SW480 (cell line): ENCODE measurements around the gene ZNF714.

Source experiments
- DNase-seq: peaks from one replicate; pipeline ENCODE4 v3.0.0-alpha.2; 2016; ENCODE audit warnings: low spot score

Gene ZNF714

GRCh38 chr19:21082011-21082975 is at the start of gene ZNF714:
TSS of gene ZNF714 (plus strand) at chr19:21082203. CDS start at chr19:21098269, 16,066 bp downstream.
- peak; percentile 93 for DNase-seq

GRCh38 chr19:21045028-21045427 is 37.0 kb upstream of the ZNF714 start:
- no peak for DNase-seq

GRCh38 chr19:21046489-21046888 is 35.5 kb upstream of the ZNF714 start:
- DNase-seq: no peak

- DNase-seq: no peak
These were observed 34.3 kb upstream of the ZNF714 start for GRCh38 chr19:21047716-21048115.

- no peak for DNase-seq
These were observed 29.1 kb upstream of the ZNF714 start for GRCh38 chr19:21052902-21053301.

GRCh38 chr19:21065336-21065735 is 16.7 kb upstream of the ZNF714 start:
- no peak for DNase-seq

- DNase-seq: no peak
These were observed 2.3 kb downstream of the ZNF714 start for GRCh38 chr19:21084343-21084742.

GRCh38 chr19:21087871-21088270 is 5.9 kb downstream of the ZNF714 start:
- no peak for DNase-seq

GRCh38 chr19:21092109-21092508 is 10.1 kb downstream of the ZNF714 start:
- no peak for DNase-seq

- no peak for DNase-seq
These were observed 12.5 kb downstream of the ZNF714 start for GRCh38 chr19:21094347-21095025.

GRCh38 chr19:21098291-21098690 is 16.3 kb downstream of the ZNF714 start:
- DNase-seq: no peak

- no peak for DNase-seq
These were observed 19.7 kb downstream of the ZNF714 start for GRCh38 chr19:21101521-21102242.

- no peak for DNase-seq
These were observed 27.1 kb downstream of the ZNF714 start for GRCh38 chr19:21109116-21109515.

- DNase-seq: no peak
These were observed 28.2 kb downstream of the ZNF714 start for GRCh38 chr19:21110183-21110582.

GRCh38 chr19:21115430-21115829 is 33.4 kb downstream of the ZNF714 start:
- no peak for DNase-seq

- DNase-seq: no peak
These were observed 35.3 kb downstream of the ZNF714 start for GRCh38 chr19:21117041-21117907.

GRCh38 chr19:21126078-21126477 is 44.1 kb downstream of the ZNF714 start:
- DNase-seq: no peak

- no peak for DNase-seq
These were observed 45.0 kb downstream of the ZNF714 start for GRCh38 chr19:21127001-21127400.

- no peak for DNase-seq
These were observed 45.9 kb downstream of the ZNF714 start for GRCh38 chr19:21127898-21128297.

- no peak for DNase-seq
These were observed 47.1 kb downstream of the ZNF714 start for GRCh38 chr19:21128901-21129698.
